Ishikawa (cell line): ENCODE measurements around the gene SLC1A4.

Source experiments
- CEBPB ChIP-seq: IDR thresholded peaks from 2 replicates; pipeline ENCODE4 v1.6.1; 2012
- CREB1 ChIP-seq: IDR thresholded peaks from 2 replicates; pipeline ENCODE4 v1.6.1; 2012; ENCODE audit warnings: low read depth
- EGR1 ChIP-seq: IDR thresholded peaks from 2 replicates; pipeline ENCODE4 v1.6.1; 2012
- EP300 ChIP-seq: IDR thresholded peaks from 2 replicates; pipeline ENCODE4 v1.6.1; 2012; ENCODE audit warnings: borderline replicate concordance
- FOXM1 ChIP-seq: IDR thresholded peaks from 2 replicates; pipeline ENCODE4 v1.6.1; 2012; ENCODE audit warnings: low read depth, borderline replicate concordance
- NFIC ChIP-seq: IDR thresholded peaks from 2 replicates; pipeline ENCODE4 v1.6.1; 2012
- RAD21 ChIP-seq: IDR thresholded peaks from 2 replicates; pipeline ENCODE4 v1.6.1; 2012; ENCODE audit warnings: low read depth
- TAF1 ChIP-seq: IDR thresholded peaks from 2 replicates; pipeline ENCODE4 v1.6.1; 2012; ENCODE audit warnings: low read depth, mild to moderate bottlenecking
- TCF12 ChIP-seq: IDR thresholded peaks from 2 replicates; pipeline ENCODE4 v1.6.1; 2012; ENCODE audit warnings: low read depth
- TEAD4 ChIP-seq: IDR thresholded peaks from 2 replicates; pipeline ENCODE4 v1.6.1; 2012
- YY1 ChIP-seq: IDR thresholded peaks from 2 replicates; pipeline ENCODE4 v1.6.1; 2012; ENCODE audit warnings: low read depth
- ZBTB7A ChIP-seq: IDR thresholded peaks from 2 replicates; pipeline ENCODE4 v1.6.1; 2012; ENCODE audit warnings: low read depth
- TF ChIP-seq, protein P1 (sequence below): IDR thresholded peaks from 2 replicates; pipeline ENCODE4 v1.6.1; 2012; ENCODE audit warnings: low read depth, mild to moderate bottlenecking
- TF ChIP-seq, protein P2 (sequence below): IDR thresholded peaks from 2 replicates; pipeline ENCODE4 v1.6.1; 2012
- TF ChIP-seq, protein P3 (sequence below): IDR thresholded peaks from 2 replicates; pipeline ENCODE4 v1.6.1; 2012

The SLC1A4 gene

DNA sequence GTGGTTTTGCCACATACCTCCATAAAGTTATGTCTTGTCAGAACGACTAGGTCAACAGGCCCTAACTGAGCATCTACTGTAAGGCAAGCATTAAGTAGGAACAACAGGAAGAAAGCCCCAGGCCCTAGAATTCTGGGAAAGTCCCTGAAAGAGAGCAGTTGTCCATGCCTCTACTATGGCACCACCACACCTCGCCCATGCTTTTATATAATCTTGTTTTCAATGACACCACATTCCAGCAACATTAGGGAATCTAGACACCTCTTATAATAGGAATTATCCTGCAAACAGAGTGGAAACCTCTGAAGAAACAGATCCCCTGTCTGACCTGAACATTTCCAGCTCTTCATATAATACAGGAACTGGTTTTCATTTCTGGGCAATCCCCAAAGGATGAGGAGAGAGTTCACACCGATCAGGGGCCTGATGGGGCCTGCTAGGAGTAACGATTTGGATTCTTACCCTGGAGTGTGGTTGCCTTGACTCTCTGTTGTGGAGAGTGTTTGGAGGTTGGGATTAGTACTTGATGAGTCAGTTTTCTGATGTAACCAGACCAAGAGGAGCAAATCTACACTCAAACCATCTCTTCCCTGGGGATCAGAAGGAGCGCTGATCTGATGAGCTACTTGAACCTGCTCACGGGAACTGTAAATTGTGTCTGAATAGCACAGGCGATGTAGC is 35.1 kb downstream of the SLC1A4 start:
- TF ChIP-seq TCF12 = no peak
- TF ChIP-seq TEAD4 = no peak
- TF ChIP-seq, protein P1, sequence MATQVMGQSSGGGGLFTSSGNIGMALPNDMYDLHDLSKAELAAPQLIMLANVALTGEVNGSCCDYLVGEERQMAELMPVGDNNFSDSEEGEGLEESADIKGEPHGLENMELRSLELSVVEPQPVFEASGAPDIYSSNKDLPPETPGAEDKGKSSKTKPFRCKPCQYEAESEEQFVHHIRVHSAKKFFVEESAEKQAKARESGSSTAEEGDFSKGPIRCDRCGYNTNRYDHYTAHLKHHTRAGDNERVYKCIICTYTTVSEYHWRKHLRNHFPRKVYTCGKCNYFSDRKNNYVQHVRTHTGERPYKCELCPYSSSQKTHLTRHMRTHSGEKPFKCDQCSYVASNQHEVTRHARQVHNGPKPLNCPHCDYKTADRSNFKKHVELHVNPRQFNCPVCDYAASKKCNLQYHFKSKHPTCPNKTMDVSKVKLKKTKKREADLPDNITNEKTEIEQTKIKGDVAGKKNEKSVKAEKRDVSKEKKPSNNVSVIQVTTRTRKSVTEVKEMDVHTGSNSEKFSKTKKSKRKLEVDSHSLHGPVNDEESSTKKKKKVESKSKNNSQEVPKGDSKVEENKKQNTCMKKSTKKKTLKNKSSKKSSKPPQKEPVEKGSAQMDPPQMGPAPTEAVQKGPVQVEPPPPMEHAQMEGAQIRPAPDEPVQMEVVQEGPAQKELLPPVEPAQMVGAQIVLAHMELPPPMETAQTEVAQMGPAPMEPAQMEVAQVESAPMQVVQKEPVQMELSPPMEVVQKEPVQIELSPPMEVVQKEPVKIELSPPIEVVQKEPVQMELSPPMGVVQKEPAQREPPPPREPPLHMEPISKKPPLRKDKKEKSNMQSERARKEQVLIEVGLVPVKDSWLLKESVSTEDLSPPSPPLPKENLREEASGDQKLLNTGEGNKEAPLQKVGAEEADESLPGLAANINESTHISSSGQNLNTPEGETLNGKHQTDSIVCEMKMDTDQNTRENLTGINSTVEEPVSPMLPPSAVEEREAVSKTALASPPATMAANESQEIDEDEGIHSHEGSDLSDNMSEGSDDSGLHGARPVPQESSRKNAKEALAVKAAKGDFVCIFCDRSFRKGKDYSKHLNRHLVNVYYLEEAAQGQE = no peak
- no peak for TF ChIP-seq RAD21
- TF ChIP-seq TAF1 = no peak
- no peak for TF ChIP-seq NFIC
- no peak for TF ChIP-seq FOXM1
- TF ChIP-seq CREB1 = no peak
- TF ChIP-seq ZBTB7A = no peak
- TF ChIP-seq EGR1 = no peak
- TF ChIP-seq, protein P2, sequence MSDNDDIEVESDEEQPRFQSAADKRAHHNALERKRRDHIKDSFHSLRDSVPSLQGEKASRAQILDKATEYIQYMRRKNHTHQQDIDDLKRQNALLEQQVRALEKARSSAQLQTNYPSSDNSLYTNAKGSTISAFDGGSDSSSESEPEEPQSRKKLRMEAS = no peak
- no peak for TF ChIP-seq YY1
- TF ChIP-seq CEBPB = no peak
- TF ChIP-seq, protein P3, sequence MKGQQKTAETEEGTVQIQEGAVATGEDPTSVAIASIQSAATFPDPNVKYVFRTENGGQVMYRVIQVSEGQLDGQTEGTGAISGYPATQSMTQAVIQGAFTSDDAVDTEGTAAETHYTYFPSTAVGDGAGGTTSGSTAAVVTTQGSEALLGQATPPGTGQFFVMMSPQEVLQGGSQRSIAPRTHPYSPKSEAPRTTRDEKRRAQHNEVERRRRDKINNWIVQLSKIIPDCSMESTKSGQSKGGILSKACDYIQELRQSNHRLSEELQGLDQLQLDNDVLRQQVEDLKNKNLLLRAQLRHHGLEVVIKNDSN = no peak
- TF ChIP-seq EP300 = no peak

DNA sequence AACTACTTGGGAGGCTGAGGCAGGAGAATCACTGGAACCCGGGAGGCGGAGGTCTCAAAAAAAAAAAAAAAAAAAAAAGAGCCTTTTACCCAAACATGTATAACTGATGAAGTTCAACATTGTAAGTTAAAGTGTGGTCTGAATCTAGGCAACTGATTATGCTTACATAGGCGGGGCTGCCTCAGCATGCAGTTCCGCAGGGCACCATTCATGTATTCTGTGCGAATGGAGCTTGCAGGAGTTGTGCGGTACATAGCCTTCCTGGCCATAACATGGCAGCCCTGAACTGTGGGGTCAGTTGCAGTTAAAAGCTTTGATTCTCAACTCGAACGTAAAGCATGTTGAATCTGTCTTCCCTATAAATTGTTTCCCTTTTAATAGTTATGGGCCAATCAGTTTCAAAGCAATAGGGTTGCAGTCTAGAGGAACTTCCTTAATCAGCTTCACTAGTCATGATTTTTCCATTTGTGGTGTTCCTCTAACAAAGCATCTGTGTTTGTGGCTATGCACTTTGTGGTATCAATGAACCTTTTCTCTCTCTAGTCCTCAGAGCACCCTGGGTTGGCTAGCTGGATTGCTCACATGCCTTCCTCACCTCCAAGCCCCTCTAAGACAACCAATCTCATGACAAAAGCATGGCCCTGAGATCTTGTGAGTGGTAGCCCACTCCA is 36.4 kb downstream of the SLC1A4 start:
- no peak for TF ChIP-seq YY1
- TF ChIP-seq TAF1 = no peak
- TF ChIP-seq NFIC = no peak
- TF ChIP-seq ZBTB7A = no peak
- TF ChIP-seq, protein P1 = no peak
- TF ChIP-seq, protein P3 = no peak
- TF ChIP-seq FOXM1 = no peak
- TF ChIP-seq, protein P2 = no peak
- TF ChIP-seq TCF12 = no peak
- no peak for TF ChIP-seq EP300
- TF ChIP-seq CREB1 = no peak
- TF ChIP-seq EGR1 = no peak
- no peak for TF ChIP-seq RAD21
- TF ChIP-seq CEBPB = no peak

DNA sequence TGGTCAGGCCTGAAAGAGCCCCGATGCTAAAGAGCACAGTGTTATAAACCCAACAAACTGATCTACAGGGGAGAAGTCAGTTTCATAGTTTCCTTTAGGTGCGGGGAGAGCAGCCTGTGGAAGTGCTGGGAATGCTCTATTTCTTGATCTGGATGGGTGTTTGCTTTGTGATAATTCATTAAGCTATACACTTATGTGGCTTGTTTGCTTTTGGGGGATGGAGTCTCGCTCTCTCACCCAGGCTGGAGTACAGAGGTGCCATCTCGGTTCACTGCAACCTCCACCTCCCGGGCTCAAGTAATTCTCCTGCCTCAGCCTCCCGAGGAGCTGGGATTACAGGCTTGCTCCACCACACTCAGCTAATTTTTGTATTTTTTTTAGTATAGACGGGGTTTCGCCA is 37.0 kb downstream of the SLC1A4 start:
- TF ChIP-seq EP300 (no peak), EGR1 (no peak), ZBTB7A (no peak), NFIC (no peak), CEBPB (no peak), YY1 (no peak), TEAD4 (no peak)
- TF ChIP-seq, protein P3 = no peak
- TF ChIP-seq, protein P1 = no peak
